Gastrocnemius medialis (tissue), 4 donors: ENCODE data around the gene SREBF1.

Source experiments
- POLR2A ChIP-seq, 2 donors: fragments of 450-650 bp; IDR thresholded peaks; one replicate each; pipeline ENCODE4 v1.6.1; 2017; ENCODE audit warnings: antibody characterized with exemption in 2 of 2, mild to moderate bottlenecking in 2 of 2, moderate library complexity in 2 of 2
- TF ChIP-seq, protein P1 (sequence below), 5 experiments: fragments of 450-650 bp in 3 of 5; fragments of 200-600 bp in 2 of 5; sonication (generic) in 2 of 5; IDR thresholded peaks in 4 of 5; conservative IDR thresholded peaks in 1 of 5; 1 replicate in 4 of 5; 2 replicates in 1 of 5; pipeline ENCODE4 v1.5.1; 2016 to 2019; ENCODE audit warnings: antibody characterized with exemption in 5 of 5, mild to moderate bottlenecking in 3 of 5, moderate library complexity in 3 of 5

DNA sequence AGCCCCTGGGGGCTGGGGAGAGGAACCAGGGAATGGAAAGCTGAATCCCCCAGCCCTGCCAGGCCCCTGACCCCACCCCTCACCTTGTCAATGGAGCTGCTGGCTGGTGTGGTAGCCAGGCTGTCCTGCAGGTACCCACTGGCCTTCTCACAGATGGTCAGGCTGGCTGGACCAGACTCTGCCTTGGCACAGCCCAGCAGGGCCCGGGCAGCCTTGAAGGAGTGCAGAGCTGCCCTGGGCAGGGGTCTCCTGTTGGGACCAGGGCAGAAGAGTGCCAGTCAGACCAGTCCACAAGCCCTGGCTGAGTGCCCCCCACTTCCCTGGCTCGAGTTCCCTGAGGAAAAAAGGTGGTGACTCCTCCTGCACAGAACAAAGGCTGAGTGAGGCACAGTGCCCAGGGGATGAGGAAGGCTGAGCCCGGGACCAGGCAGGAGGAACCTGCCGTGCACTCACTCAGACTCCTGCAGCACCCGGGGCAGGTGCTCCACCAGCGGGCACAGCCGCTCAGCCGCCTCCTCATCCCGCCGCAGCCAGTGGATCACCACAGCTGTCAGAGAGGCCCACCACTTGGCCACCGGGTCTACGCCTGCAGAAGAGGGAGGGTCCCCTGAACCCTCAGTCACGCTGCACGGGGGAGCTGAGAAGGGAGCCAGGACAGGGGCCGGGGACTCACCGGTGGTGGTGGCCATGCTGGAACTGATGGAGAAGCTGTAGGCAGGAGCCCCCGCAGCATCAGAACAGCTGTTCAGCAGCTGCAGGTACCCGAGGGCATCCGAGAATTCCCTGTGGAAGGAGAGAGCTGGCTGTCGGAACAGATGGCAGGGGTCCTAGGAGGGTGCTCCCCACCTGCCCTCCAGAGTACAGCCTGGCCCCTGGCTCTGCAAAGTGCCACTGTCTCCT lies 22.4 kb downstream of the SREBF1 start:
- TF ChIP-seq POLR2A (IDR thresholded peaks at IDR 0.05): no peak
- TF ChIP-seq, protein P1, sequence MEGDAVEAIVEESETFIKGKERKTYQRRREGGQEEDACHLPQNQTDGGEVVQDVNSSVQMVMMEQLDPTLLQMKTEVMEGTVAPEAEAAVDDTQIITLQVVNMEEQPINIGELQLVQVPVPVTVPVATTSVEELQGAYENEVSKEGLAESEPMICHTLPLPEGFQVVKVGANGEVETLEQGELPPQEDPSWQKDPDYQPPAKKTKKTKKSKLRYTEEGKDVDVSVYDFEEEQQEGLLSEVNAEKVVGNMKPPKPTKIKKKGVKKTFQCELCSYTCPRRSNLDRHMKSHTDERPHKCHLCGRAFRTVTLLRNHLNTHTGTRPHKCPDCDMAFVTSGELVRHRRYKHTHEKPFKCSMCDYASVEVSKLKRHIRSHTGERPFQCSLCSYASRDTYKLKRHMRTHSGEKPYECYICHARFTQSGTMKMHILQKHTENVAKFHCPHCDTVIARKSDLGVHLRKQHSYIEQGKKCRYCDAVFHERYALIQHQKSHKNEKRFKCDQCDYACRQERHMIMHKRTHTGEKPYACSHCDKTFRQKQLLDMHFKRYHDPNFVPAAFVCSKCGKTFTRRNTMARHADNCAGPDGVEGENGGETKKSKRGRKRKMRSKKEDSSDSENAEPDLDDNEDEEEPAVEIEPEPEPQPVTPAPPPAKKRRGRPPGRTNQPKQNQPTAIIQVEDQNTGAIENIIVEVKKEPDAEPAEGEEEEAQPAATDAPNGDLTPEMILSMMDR (IDR thresholded peaks at IDR 0.05 in 4 of 5, conservative IDR thresholded peaks at IDR 0.05 in 1 of 5): no peak
